IPS-NIHi11 (cell line): ENCODE measurements around the gene ELSPBP1.
A peak's percentile ranks its signal among the peaks of the same experiment; 100 is the strongest.
"Not testable (repeated sequence)": the region's sequence is repeated elsewhere in the genome, so short reads cannot be mapped to it uniquely, and the experiment has no call there.

Source experiments
- DNase-seq: peaks from one replicate; pipeline ENCODE4 v3.0.0; 2012; ENCODE audit warnings: mixed read lengths, low spot score

Gene ELSPBP1

DNA sequence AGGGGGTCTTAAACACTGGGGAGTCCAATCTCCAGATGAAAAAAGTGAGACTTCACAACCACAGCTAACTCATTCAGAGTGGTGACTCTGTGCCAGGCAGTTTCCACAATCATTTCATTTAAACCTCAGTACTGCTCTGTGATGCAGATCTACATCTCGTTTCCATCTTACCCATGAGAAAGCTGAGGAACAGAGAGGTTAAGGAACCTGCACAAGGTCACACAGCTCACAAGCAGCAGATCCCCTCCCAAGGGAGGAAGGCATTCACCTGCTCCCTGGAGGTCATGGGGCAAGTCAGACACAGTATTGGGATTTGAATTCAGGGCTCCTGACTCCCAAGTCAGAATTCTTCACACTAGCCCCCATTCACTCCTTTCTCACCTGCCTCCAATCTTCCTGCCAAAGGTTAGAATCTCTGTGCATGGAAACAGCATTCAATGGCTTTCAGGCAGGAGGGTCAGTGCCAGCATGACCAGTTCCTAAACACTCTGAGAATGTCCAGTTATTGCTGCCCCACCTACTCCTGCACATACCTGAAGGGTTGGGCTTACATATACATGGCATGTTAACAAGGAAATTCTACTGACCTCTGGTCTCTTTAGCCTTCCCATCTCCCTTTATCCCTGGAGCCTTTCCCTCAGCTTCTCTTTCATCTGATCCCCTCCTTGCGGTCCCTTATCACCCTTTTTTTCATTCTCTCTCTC is 47.6 kb downstream of the ELSPBP1 start:
- no peak for DNase-seq

DNA sequence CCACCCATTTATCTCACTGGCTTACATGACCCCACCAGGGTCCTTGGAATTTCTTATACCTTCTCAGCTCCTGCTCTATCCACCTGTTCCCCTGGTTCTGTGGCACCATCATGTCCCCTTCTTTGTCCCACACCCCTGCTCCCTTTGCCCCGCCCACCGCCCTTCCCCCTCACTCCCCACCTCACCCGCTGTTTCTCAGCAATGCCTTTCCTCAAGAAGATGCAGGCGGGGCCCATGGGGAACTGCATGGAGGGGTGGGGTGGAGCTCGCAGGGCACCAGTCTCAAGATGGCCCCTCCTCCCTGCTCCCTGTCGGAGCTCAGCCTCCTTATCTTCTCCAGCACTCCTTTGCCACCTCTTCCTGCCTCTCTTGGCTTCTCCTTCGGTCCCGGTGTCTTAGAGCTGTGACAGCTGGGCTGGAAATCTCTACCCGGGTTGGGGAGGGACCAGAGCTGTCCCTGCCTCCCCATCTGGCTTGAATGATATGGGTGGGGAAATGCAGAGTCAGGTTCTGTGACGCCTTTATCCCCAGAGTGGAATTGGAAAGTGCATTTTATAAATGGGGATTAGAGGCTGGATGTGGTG is 49.3 kb downstream of the ELSPBP1 start, which contains the start of gene CABP5:
Gene CABP5 (minus strand): TSS at position 405 of the 584 bp plus-strand sequence. CDS start 157 bp downstream, at position 248.
- DNase-seq, result no peak

DNA sequence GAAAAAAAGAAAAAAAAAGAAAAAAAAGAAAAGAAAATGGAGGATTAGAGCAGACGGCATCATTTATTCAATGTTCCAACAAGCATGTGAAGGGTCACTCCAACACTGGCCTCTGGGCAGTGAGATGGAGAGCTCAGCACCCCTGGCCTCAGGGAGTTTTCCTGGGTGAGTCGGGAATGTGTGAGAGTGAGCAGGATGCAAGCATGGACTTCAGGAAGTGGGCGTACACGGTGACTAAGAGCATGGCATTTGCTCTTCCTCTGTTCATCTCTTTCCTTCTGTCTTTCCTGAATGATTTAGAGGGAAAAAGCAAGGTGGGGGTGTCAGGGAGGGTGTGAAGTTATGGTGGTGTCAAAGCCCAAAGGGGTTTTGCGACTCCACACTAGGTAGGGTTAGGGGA is 50.1 kb downstream of the ELSPBP1 start:
- DNase-seq, result no peak

DNA sequence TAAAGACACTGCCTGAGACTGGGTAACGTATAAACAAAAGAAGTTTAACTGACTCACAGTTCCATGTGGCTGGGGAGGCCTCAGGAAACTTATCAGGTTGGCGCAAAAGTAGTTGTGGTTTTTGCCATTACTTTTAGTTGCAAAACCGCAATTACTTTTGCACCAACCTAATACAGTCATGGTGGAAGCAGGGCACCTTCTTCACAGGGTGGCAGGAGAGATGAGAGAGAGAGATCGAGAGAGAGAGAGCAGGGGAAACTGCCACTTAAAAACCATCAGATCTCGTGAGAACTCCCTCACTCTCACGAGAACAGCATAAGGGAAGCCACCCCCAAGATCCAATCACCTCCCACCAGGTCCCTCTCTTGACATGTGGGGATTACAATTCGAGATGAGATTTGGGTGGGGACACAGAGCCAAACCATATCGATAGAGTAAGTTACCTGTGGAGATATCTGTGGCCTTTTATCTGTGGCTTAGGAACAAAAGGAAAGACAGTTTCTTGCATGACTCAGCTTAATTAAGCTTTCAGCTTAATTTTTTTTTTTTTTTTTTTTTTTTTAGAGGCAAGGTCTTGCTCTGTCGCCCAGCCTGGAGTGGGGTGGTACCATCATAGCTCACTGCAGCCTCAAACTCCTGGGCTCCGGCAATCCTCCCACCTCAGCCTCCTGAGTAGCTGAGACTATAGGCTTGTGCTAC is 57.1 kb downstream of the ELSPBP1 start:
- DNase-seq, result no peak

DNA sequence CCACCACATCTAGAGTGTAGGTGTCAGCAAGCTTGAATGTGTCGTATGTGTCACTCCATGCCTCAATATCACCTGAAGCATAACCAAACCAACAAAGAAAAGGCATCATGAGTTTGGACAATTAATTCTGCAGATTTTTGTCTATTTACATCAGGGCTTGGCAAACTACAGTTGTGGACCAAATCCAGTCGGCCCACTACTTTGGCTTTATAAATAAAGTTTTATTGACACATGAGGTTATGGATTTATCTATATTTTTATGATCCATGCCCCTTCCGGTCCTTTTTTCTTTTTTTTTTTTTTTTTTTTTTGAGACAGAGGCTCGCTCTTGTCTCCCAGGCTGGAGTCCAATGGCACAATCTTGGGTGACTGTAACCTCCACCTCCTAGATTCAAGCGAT is 58.6 kb downstream of the ELSPBP1 start:
- no peak for DNase-seq

DNA sequence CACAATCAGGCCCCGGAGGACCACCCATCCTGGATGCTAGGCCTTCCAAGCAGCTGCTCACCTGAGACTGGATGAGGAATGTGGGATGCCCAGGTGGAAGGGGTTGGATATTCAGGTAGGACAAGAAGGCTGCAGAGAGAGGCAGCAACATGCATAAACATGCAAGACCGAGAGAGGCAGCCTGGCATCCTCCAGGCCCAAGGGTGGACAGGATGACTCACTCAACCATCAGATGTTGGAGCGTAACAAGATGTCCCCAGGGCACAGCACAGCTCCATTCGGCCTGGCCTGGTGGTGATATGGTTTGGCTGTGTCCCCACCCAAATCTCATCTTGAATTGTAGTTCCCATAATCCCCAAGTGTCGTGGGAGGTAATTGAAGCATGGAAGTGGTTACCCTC is 59.4 kb downstream of the ELSPBP1 start:
- no peak for DNase-seq

DNA sequence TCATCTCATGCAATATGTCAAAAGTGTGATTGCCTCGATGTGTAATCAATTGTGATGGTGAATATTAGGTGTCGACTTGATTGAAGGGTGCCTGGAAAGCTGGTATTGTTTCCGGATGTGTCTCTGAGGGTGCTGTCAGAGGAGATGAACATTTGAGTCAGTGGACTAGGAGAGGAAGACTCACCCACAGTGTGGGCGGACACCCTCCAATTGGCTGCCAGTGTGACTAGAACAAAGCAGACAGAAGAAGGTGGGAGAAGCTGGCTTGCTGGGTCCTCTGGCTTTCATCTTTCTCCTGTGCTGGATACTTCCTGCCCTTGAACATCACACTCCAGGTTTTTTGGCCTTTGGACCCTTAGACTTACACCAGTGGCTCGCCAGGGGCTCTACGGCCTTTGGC is 64.9 kb downstream of the ELSPBP1 start:
- DNase-seq, result no peak

DNA sequence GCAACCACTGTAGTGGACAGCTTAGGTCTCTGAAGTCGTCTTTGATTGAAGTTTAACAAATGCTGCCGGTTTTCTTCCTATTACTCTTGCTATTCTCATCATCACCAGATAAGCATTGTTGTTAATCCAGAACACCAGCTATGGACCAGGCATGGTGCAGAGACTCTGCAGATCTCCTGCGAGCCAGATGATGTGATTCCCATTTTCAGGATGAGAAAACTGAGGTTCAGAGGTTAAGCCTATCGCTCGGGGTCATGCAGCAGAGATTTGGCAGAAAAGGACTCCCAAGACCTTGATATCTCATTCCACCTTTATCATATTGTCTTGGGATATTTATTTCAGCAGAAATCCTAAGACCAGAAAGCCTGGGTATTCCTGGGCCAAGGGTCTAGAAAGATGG is 65.9 kb downstream of the ELSPBP1 start:
- no peak for DNase-seq

DNA sequence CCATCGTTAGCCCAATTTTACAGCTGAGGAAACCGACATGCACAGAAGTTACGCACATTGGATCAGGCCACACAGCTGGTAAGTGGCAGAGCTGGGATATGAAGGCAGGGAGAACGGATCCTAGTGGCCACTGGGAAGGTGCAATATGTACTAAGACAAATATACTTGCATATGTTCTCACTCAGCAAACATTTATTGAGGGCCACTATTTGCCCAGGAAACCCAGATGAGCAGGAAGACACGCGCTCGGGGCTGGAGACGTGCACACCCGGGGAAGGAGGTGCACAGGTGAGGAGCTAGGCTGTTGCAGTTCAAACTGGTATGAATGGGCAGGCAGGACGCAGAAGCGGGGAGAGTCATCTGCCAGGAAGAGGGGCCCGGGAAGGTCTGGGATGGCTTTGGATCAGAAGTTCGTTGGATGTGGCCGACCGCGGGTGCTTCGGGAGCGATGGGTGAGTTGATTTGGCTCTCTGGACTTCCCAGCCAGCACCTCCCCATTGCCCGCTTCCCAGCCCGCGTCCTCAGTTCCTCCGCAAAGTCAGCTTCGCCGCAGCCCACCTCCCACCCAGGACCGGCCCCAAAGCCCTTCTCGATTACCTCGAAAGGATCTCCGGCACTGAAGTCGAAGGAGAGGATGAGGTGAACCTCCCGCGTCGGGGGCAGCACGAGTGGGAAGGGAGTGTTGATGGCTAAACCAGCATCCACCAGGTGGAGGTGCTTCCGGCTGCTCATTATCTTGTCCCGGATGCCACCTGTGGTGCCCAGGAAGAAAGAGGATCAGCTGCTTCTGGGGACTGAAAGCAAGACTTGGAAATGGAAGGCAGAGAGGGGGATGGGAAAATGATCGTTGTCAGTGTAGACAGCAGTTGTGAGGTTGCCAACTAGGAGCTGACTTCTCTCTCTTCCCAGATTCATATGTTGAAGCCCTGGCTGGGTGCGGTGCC is 67.2 kb downstream of the ELSPBP1 start:
- DNase-seq, result peak; percentile 47

DNA sequence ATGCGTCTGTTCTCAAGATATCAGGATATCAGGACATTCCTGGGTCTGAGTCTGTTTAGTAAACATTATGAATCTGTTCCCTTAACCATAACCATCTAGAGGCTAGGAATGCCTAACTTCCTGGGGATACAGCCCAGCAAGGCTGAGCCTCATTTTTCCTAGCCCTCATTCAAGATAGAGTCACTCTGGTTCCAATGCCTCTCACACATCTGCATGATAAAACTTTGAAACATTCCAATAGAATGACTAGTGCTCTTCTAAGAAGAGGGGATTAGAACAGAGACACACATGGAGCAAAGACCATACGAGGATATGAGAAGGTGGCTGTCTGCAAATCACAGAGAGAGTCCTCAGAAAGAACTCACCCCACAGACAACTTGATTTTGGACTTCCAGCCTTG is 70.1 kb downstream of the ELSPBP1 start:
- DNase-seq, result no peak

DNA sequence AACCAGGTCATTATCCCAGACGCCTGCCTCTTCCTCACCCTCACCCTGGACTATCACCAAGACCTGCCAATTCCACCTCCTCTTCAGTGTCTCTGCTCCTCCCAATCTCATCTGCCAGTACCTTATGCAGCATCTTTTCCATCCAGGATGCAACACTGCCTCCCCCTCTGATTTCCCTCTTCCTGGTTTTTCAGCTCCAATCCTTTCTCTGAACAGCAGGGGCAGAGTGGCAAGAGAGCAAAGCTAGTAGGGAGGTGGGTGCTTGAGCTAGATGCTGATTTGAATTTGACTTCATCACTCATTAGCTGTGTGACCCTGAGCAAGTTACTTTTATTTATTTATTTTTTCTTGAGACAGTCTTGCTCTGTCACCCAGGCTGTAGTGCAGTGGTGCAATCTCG is 75.0 kb downstream of the ELSPBP1 start:
- no peak for DNase-seq

DNA sequence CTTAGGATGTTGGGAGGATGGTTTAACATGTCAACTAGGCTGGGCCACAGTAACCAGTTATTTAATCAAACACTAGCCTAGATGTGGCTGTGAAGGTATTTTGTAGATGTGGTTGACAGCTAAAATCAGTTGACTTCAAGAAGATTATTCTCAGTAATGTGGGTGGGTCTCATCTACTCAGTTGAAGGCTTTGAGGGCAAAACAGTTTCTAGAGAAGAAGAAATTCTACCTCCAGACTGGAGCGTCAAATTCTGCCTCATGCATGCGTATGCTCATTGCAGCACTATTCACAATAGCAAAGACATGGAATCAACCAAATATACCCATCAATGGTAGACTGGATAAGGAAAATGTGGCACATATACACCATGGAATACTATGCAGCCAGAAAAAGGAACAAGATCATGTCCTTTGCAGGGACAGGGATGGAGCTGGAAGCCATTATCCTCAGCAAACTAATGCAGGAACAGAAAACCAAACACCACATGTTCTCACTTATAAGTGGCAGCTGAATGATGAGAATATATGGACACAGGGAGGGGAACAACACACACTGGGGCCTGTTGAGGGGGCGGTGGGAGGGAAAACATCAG is 75.8 kb downstream of the ELSPBP1 start:
- not testable (repeated sequence) for DNase-seq
